PC-3 (cell line): ENCODE measurements around the gene KAT5.

Source experiments
- EZH2 ChIP-seq: fragments of 300-600 bp; sonication (generic); IDR thresholded peaks from one replicate; pipeline ENCODE4 v1.6.1; 2017; ENCODE audit warnings: antibody characterized with exemption, mild to moderate bottlenecking, low read length; ENCODE audit not compliant: unreplicated experiment
- EZH2phosphoT487 ChIP-seq: fragments of 300-600 bp; sonication (generic); IDR thresholded peaks from 2 replicates; pipeline ENCODE4 v1.6.1; 2018; ENCODE audit warnings: mild to moderate bottlenecking, antibody characterized with exemption, low read length, borderline replicate concordance
- TF ChIP-seq, protein P1 (sequence below): fragments of 300-600 bp; sonication (generic); conservative IDR thresholded peaks from 2 replicates; pipeline ENCODE4 v1.5.1; 2017; ENCODE audit warnings: antibody characterized with exemption, low read depth, mild to moderate bottlenecking, low read length

GRCh38 chr11:65710421-65710820, 1.6 kb upstream of the KAT5 start:
- TF ChIP-seq EZH2 (no peak), EZH2phosphoT487 (no peak)
- TF ChIP-seq, protein P1, sequence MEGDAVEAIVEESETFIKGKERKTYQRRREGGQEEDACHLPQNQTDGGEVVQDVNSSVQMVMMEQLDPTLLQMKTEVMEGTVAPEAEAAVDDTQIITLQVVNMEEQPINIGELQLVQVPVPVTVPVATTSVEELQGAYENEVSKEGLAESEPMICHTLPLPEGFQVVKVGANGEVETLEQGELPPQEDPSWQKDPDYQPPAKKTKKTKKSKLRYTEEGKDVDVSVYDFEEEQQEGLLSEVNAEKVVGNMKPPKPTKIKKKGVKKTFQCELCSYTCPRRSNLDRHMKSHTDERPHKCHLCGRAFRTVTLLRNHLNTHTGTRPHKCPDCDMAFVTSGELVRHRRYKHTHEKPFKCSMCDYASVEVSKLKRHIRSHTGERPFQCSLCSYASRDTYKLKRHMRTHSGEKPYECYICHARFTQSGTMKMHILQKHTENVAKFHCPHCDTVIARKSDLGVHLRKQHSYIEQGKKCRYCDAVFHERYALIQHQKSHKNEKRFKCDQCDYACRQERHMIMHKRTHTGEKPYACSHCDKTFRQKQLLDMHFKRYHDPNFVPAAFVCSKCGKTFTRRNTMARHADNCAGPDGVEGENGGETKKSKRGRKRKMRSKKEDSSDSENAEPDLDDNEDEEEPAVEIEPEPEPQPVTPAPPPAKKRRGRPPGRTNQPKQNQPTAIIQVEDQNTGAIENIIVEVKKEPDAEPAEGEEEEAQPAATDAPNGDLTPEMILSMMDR = no peak
